Measurements from ENCODE around the gene MDK. TPM values are rescaled to one million over a fixed set of nuclear protein-coding genes. Genes with fewer than 3 reads are reported as not detected.

MDK gene
- total RNA-seq, 1 experiment from 2014 or later = 252 TPM

- TF ChIP-seq CTCF (IDR thresholded peaks at IDR 0.05) (no peak), SIN3A (IDR thresholded peaks at IDR 0.05; ENCODE audit: borderline replicate concordance, insufficient read depth, low read depth, low read length) (no peak), POLR2AphosphoS5 (IDR thresholded peaks at IDR 0.05; ENCODE audit: low read depth, low read length) (no peak), TCF7L2 (IDR thresholded peaks at IDR 0.05; ENCODE audit: low read depth, low read length) (no peak)
- TF ChIP-seq, protein P1, sequence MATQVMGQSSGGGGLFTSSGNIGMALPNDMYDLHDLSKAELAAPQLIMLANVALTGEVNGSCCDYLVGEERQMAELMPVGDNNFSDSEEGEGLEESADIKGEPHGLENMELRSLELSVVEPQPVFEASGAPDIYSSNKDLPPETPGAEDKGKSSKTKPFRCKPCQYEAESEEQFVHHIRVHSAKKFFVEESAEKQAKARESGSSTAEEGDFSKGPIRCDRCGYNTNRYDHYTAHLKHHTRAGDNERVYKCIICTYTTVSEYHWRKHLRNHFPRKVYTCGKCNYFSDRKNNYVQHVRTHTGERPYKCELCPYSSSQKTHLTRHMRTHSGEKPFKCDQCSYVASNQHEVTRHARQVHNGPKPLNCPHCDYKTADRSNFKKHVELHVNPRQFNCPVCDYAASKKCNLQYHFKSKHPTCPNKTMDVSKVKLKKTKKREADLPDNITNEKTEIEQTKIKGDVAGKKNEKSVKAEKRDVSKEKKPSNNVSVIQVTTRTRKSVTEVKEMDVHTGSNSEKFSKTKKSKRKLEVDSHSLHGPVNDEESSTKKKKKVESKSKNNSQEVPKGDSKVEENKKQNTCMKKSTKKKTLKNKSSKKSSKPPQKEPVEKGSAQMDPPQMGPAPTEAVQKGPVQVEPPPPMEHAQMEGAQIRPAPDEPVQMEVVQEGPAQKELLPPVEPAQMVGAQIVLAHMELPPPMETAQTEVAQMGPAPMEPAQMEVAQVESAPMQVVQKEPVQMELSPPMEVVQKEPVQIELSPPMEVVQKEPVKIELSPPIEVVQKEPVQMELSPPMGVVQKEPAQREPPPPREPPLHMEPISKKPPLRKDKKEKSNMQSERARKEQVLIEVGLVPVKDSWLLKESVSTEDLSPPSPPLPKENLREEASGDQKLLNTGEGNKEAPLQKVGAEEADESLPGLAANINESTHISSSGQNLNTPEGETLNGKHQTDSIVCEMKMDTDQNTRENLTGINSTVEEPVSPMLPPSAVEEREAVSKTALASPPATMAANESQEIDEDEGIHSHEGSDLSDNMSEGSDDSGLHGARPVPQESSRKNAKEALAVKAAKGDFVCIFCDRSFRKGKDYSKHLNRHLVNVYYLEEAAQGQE (IDR thresholded peaks at IDR 0.05; ENCODE audit: insufficient read depth in 1 of 2, low read depth in 2 of 2, low read length in 1 of 2) = no peak
- POLR2A ChIA-PET = no interaction called here
Measured at GRCh38 chr11:46427364-46427763, 45.9 kb downstream of the MDK start.

DNA sequence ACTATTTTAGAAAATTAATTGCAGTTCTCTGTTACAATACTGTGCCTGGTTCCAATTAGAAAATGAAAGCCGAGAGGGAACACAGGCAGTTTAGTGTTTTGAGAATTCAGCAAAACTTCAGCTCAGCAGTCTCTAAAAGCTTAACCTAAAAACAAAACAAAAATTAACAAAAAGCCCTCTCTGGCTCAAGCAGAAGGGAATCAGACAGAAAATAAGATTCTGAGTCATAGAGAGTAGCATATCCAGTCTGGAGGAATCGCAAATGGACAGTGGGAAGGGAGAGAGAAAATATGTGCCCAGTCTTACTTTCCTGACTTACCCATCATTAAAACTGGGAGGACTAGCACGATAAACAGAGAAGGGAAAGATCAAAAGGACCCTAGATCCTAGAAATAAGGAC is 48.2 kb downstream of the MDK start:
- H3K9me3 ChIP-seq (ENCODE audit: control insufficient read depth, insufficient read depth, low read depth, low read length) = no peaks in the 10 kb centered on the region
- intact Hi-C loops (cut with micrococcal nuclease; ENCODE audit: unreplicated experiment) = no loop called here
- BruUV-seq (replicated peaks) = no TSS peak
- ATAC-seq (no peak), DNase-seq (ENCODE audit: low read depth, low spot score) (no peak)
- TF ChIP-seq CTCF (IDR thresholded peaks at IDR 0.05) (no peak), TCF7L2 (IDR thresholded peaks at IDR 0.05; ENCODE audit: low read depth, low read length) (no peak), SIN3A (IDR thresholded peaks at IDR 0.05; ENCODE audit: borderline replicate concordance, insufficient read depth, low read depth, low read length) (no peak), POLR2AphosphoS5 (IDR thresholded peaks at IDR 0.05; ENCODE audit: low read depth, low read length) (no peak)
- TF ChIP-seq, protein P1 (IDR thresholded peaks at IDR 0.05; ENCODE audit: insufficient read depth in 1 of 2, low read depth in 2 of 2, low read length in 1 of 2) = no peak
- H3K27me3 ChIP-seq (ENCODE audit: control insufficient read depth, insufficient read depth, low read length) = no peaks in the 10 kb centered on the region
- POLR2A ChIA-PET = no interaction called here
- CTCF ChIA-PET = no interaction called here
- in situ Hi-C loops (cut with HindIII; ENCODE audit: low pct_unique_long_range_greater_than_20kb, low sequenced_read_pairs) = no loop called here
- H3K27ac ChIP-seq (ENCODE audit: low read length) = no peak overlapping the region
- no peaks in the 10 kb centered on the region for H3K4me1 ChIP-seq (ENCODE audit: control insufficient read depth, insufficient read depth, low read length)
- H3K36me3 ChIP-seq (ENCODE audit: control insufficient read depth, insufficient read depth, low read length) = peaks cover 7% of the 10 kb centered on the region; the same call in 1 of the 2 replicates
- H3K4me3 ChIP-seq (ENCODE audit: low read depth in 2 of 2, low read length in 2 of 2) = no peak overlapping the region

More at GRCh38 chr11:46427364-46427763, 45.9 kb downstream of the MDK start:
- in situ Hi-C loops (cut with HindIII; ENCODE audit: low pct_unique_long_range_greater_than_20kb, low sequenced_read_pairs) = no loop called here
- 0 out of 2 replicates have a peak, but pooled peaks cover 4% of the 10 kb centered on the region for H3K36me3 ChIP-seq (ENCODE audit: control insufficient read depth, insufficient read depth, low read length)
- H3K27me3 ChIP-seq (ENCODE audit: control insufficient read depth, insufficient read depth, low read length) = no peaks in the 10 kb centered on the region
- H3K4me1 ChIP-seq (ENCODE audit: control insufficient read depth, insufficient read depth, low read length) = no peaks in the 10 kb centered on the region
- intact Hi-C loops (cut with micrococcal nuclease; ENCODE audit: unreplicated experiment) = no loop called here
- no peak overlapping the region for H3K27ac ChIP-seq (ENCODE audit: low read length)
- no peaks in the 10 kb centered on the region for H3K9me3 ChIP-seq (ENCODE audit: control insufficient read depth, insufficient read depth, low read depth, low read length)
- BruUV-seq (replicated peaks) = no TSS peak
- H3K4me3 ChIP-seq (ENCODE audit: low read depth in 2 of 2, low read length in 2 of 2) = no peak overlapping the region
- DNase-seq (ENCODE audit: low read depth, low spot score) (no peak), ATAC-seq (no peak)
- CTCF ChIA-PET = no interaction called here

Measured in Panc1 (cell line).